Vagina (tissue), 2 donors: ENCODE measurements around the gene ZNF700. TPM values are rescaled to one million over a fixed set of nuclear protein-coding genes. Genes with fewer than 3 reads are reported as not detected.
"Not testable (repeated sequence)": the region's sequence is repeated elsewhere in the genome, so short reads cannot be mapped to it uniquely, and the experiment has no call there.

Experiments
- DNase-seq, 2 donors: peaks; one replicate each; pipeline ENCODE4 v3.0.0-alpha.2; 2017; ENCODE audit errors: extremely low spot score in 2 of 2
- H3K27ac ChIP-seq: fragments of 200-600 bp; sonication (generic); one replicate; pipeline ENCODE4 v1.5.1; 2019
- H3K27me3 ChIP-seq: fragments of 200-600 bp; sonication (generic); one replicate; pipeline ENCODE4 v1.5.1; 2019
- H3K36me3 ChIP-seq, 2 donors: fragments of 200-600 bp; sonication (generic); one replicate each; pipeline ENCODE4 v1.5.1; 2017 to 2019
- H3K4me1 ChIP-seq: fragments of 200-600 bp; sonication (generic); one replicate; pipeline ENCODE4 v1.5.1; 2019
- H3K4me3 ChIP-seq, 2 donors: fragments of 200-600 bp; sonication (generic); 1 replicate in 1 of 2; 2 replicates in 1 of 2; pipeline ENCODE4 v1.5.1; 2016 to 2019
- H3K9me3 ChIP-seq: fragments of 200-600 bp; sonication (generic); one replicate; pipeline ENCODE4 v1.5.1; 2019
- CTCF ChIP-seq, 3 experiments: fragments of 450-650 bp in 2 of 3; fragments of 200-600 bp in 1 of 3; sonication (generic) in 1 of 3; IDR thresholded peaks; one replicate each; pipeline ENCODE4 v1.5.1; 2017 to 2019; ENCODE audit warnings: antibody characterized with exemption in 3 of 3, mild to moderate bottlenecking in 2 of 3, moderate library complexity in 2 of 3
- POLR2A ChIP-seq, 2 donors: fragments of 450-650 bp; IDR thresholded peaks; one replicate each; pipeline ENCODE4 v1.6.1; 2017; ENCODE audit warnings: antibody characterized with exemption in 2 of 2, mild to moderate bottlenecking in 2 of 2, moderate library complexity in 2 of 2
- POLR2AphosphoS5 ChIP-seq, 2 donors: sonication (generic); formaldehyde crosslinking; IDR thresholded peaks; one replicate each; pipeline ENCODE4 v1.9.0; 2017; ENCODE audit warnings: antibody characterized with exemption in 2 of 2, mild to moderate bottlenecking in 2 of 2, low read depth in 1 of 2; ENCODE audit not compliant: insufficient read depth in 1 of 2
- intact Hi-C: fragments of 100-400 bp; cut with DNase I; formaldehyde crosslinking; loops from one replicate; pipeline ENCODE4 v1.15.1; 2023
- total RNA-seq: library from RNA; depleted of rRNA; stranded (reverse); fragments of >200 nt; gene quantifications from one replicate; pipeline ENCODE4 v1.2.3, GENCODE V29; 2016

ZNF700 gene
- total RNA-seq, 1 donor from 2014 or later = 14.7 TPM

GRCh38 chr19:11882606-11883005 lies 42.3 kb upstream of the ZNF700 start:
- no peak for DNase-seq
- Histone ChIP-seq H3K27ac (no peak overlapping the region), H3K9me3 (no peaks in the 10 kb centered on the region), H3K36me3 (no peaks in the 10 kb centered on the region), H3K27me3 (no peaks in the 10 kb centered on the region), H3K4me3 (no peak overlapping the region), H3K4me1 (peaks cover 5% of the 10 kb centered on the region)
- intact Hi-C loops = no loop called here
- TF ChIP-seq CTCF (IDR thresholded peaks at IDR 0.05) = no peak
- TF ChIP-seq POLR2AphosphoS5 (IDR thresholded peaks at IDR 0.05; ENCODE audit: insufficient read depth in 1 of 2, low read depth in 1 of 2) = no peak
- no peak for TF ChIP-seq POLR2A (IDR thresholded peaks at IDR 0.05)

- DNase-seq = no peak
- H3K9me3 ChIP-seq = no peaks in the 10 kb centered on the region
- TF ChIP-seq CTCF (IDR thresholded peaks at IDR 0.05) (no peak), POLR2AphosphoS5 (IDR thresholded peaks at IDR 0.05; ENCODE audit: insufficient read depth in 1 of 2, low read depth in 1 of 2) (no peak), POLR2A (IDR thresholded peaks at IDR 0.05) (no peak)
- H3K4me1 ChIP-seq = peaks cover 21% of the 10 kb centered on the region
- peak overlapping the region; percentile 87 for H3K27ac ChIP-seq
- intact Hi-C loops = no loop called here
- H3K27me3 ChIP-seq = no peaks in the 10 kb centered on the region
- H3K36me3 ChIP-seq = no peaks in the 10 kb centered on the region
- H3K4me3 ChIP-seq = peak overlapping the region; percentile 65 to 76
Observed at GRCh38 chr19:11887234-11887610, 37.7 kb upstream of the ZNF700 start.

- H3K9me3 ChIP-seq = no peaks in the 10 kb centered on the region
- peak within 1 kb of the TSS; percentile 87 for H3K27ac ChIP-seq
- intact Hi-C loops = no loop called here
- H3K27me3 ChIP-seq = no peaks in the 10 kb centered on the region
- H3K36me3 ChIP-seq = no peaks in the 10 kb centered on the region
- no peak for DNase-seq
- peak within 1 kb of the TSS; percentile 65 to 76 for H3K4me3 ChIP-seq
- no peak for TF ChIP-seq POLR2A (IDR thresholded peaks at IDR 0.05)
- TF ChIP-seq POLR2AphosphoS5 (IDR thresholded peaks at IDR 0.05; ENCODE audit: insufficient read depth in 1 of 2, low read depth in 1 of 2) = peak; percentile 24 to 77
- TF ChIP-seq CTCF (IDR thresholded peaks at IDR 0.05) = no peak
- H3K4me1 ChIP-seq = peaks cover 21% of the 10 kb centered on the region
Observed at GRCh38 chr19:11887611-11888531, 37.0 kb upstream of the ZNF700 start, which contains the start of gene ZNF69. TSS of gene ZNF69 (plus strand) at chr19:11887782. CDS start at chr19:11887924, 142 bp downstream.

GRCh38 chr19:11889901-11890300 lies 35.0 kb upstream of the ZNF700 start:
- H3K36me3 ChIP-seq, H3K27ac ChIP-seq, H3K27me3 ChIP-seq, H3K9me3 ChIP-seq, H3K4me3 ChIP-seq, intact Hi-C loops, DNase-seq: not testable (repeated sequence)
- H3K4me1 ChIP-seq = peaks cover 21% of the 10 kb centered on the region

- TF ChIP-seq POLR2A (IDR thresholded peaks at IDR 0.05) (no peak), CTCF (IDR thresholded peaks at IDR 0.05) (no peak), POLR2AphosphoS5 (IDR thresholded peaks at IDR 0.05; ENCODE audit: insufficient read depth in 1 of 2, low read depth in 1 of 2) (no peak)
Observed at GRCh38 chr19:11890634-11891033, 34.3 kb upstream of the ZNF700 start.

More at GRCh38 chr19:11890634-11891033, 34.3 kb upstream of the ZNF700 start:
- Histone ChIP-seq H3K27me3 (no peaks in the 10 kb centered on the region), H3K4me1 (peaks cover 21% of the 10 kb centered on the region), H3K27ac (no peak overlapping the region), H3K9me3 (no peaks in the 10 kb centered on the region), H3K4me3 (no peak overlapping the region), H3K36me3 (no peaks in the 10 kb centered on the region)
- DNase-seq = no peak
- intact Hi-C loops = no loop called here
